GM20000 (cell line): ENCODE data around the gene PLEKHF1.

Experiments used
- DNase-seq: peaks from one replicate; pipeline ENCODE4 v3.0.0; 2012; ENCODE audit warnings: low spot score
- TF ChIP-seq, protein P1 (sequence below): IDR thresholded peaks from 2 replicates; pipeline ENCODE4 v1.5.1; 2012; ENCODE audit warnings: mild to moderate bottlenecking, control low read depth; ENCODE audit errors: extremely low read depth, missing control alignments

PLEKHF1 gene

DNA sequence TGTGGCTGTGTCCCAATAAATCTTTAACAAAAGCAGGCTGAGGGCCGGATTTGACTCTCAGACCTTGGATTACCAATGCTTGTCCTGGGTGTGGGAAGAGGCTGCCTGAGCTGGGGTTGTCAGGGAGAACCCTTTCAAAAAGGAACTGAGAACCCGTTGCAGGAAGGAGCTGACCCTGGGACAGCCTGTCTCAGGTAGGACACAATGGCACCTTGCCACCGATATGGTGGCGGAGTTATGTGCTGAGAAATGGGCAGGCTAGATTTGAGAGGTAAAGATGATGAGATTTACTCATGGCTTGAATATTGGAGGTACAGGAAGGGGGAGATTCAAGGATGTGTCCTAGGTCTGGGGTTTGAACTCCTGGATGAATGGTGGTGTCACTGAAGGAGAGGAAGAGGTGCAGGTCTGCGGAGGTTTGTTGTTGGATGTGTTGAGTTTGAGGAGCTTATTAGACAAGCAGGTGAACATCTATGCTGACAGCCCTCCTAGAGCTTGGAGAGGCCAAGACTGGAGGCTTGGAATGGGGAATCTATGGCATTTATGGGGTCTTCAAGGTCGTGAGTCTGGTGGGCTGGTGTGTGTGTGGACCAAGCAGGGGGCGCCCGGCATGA is 7.2 kb downstream of the PLEKHF1 start:
- DNase-seq: no peak
- TF ChIP-seq, protein P1, sequence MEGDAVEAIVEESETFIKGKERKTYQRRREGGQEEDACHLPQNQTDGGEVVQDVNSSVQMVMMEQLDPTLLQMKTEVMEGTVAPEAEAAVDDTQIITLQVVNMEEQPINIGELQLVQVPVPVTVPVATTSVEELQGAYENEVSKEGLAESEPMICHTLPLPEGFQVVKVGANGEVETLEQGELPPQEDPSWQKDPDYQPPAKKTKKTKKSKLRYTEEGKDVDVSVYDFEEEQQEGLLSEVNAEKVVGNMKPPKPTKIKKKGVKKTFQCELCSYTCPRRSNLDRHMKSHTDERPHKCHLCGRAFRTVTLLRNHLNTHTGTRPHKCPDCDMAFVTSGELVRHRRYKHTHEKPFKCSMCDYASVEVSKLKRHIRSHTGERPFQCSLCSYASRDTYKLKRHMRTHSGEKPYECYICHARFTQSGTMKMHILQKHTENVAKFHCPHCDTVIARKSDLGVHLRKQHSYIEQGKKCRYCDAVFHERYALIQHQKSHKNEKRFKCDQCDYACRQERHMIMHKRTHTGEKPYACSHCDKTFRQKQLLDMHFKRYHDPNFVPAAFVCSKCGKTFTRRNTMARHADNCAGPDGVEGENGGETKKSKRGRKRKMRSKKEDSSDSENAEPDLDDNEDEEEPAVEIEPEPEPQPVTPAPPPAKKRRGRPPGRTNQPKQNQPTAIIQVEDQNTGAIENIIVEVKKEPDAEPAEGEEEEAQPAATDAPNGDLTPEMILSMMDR: no peak

DNA sequence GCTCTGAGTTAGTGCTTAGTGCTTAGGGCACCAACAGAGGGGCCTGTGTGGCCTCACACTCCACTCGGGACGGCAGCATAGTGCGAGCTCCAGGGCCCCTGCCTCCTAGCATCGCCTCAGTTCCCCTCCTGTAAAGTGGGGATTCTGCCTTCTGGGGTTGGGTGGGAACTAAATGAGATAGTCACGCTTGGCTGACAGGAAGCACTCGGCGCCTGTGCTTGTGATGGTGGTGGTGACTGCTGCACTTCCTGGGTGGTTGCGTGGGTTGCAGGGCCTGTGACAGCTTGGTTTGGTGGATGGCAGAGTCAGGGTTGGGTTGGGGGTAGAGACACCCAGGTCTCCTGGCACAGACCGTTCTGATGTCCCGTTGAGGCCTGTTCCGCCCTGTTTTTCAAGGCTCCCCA is 7.7 kb downstream of the PLEKHF1 start:
- TF ChIP-seq, protein P1: no peak
- peak; percentile 77 for DNase-seq

DNA sequence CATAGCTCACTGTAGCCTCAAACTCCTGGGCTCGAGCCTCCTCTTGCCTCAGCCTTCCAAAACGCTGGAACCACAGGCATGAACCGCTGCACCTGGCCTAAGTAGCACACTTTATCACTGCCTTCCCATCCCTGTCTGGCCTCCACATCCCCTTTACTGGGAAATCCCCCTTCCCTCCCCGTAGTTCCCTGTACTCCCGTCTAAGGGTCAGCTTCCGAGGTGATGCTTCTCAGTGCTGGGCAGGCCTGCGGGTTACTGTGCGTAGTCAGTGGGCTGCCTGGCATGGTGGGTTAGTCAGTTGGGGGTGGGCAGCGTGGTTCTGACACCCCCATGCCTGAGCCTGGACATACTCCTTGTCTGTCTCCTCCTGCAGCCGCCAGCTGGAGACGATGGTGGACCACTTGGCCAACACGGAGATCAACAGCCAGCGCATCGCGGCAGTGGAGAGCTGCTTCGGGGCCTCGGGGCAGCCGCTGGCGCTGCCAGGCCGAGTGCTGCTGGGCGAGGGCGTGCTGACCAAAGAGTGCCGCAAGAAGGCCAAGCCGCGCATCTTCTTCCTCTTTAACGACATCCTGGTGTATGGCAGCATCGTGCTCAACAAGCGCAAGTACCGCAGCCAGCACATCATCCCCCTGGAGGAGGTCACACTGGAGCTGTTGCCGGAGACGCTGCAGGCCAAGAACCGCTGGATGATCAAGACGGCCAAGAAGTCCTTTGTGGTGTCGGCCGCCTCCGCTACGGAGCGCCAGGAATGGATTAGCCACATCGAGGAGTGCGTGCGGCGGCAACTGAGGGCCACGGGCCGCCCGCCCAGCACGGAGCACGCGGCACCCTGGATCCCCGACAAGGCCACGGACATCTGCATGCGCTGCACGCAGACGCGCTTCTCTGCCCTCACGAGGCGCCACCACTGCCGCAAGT is 8.4 kb downstream of the PLEKHF1 start:
- no peak for DNase-seq

GRCh38 chr19:29674374-29675119 is 9.3 kb downstream of the PLEKHF1 start:
- TF ChIP-seq, protein P1: no peak
- DNase-seq: no peak

More for the DNA sequence above, 8.4 kb downstream of the PLEKHF1 start:
- TF ChIP-seq, protein P1: no peak

GRCh38 chr19:29675120-29675649 is 9.9 kb downstream of the PLEKHF1 start:
- TF ChIP-seq, protein P1: no peak
- DNase-seq: no peak

DNA sequence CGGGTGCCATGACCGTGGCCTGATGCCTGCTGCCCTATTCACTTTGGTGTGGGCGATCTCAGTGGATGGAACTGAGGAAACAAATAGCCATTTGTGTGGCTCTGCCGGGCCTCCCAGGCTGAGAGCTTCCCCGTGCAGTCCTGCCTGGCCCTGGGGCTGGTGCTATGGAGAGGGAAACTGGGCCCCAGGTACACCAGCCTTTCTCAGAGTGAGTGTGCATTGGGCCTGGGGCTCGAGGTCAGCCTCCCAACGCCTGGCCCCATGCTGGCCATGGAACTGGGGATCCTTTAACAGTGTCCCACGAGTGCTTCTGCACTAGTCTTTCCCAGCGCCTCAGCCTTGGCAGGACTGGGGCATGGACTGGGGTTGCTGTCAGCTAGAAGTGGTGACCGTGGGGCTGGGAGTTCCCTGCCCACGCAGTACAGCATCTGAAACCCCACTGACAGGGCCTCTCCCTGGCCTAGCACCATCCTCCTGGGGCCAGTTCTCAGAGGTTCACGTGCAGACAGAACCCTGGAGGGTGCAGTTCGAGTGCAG is 10.5 kb downstream of the PLEKHF1 start:
- TF ChIP-seq, protein P1: no peak
- no peak for DNase-seq

DNA sequence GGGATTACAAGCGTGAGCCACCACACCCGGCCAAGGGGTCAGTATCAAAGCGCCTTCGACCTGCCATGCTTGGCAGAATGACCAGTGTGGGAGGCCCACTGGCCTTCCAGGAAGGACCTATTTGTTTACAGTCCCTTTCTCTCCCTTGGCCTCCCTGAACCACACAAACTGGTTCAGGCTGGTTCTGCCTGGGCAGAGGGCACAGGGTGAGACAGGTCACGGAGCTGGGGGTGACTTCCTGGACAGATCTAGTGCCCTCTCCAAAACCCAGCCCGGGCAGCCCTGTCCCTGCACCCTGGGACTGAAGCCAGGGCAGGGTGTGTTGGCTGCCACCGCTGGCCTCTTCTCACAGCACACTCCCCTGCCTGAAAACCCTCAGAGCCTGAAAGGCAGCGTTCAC is 11.3 kb downstream of the PLEKHF1 start:
- no peak for DNase-seq
- TF ChIP-seq, protein P1: no peak
